Measurements from ENCODE around the gene PPP1R14D. TPM values are rescaled to one million over a fixed set of nuclear protein-coding genes. Genes with fewer than 3 reads are reported as not detected.
"Not testable (repeated sequence)": the region's sequence is repeated elsewhere in the genome, so short reads cannot be mapped to it uniquely, and the experiment has no call there.

PPP1R14D gene
- total RNA-seq, 2 experiments from 2014 or later: not detected

GRCh38 chr15:40861147-40861546 lies 32.6 kb upstream of the PPP1R14D start:
- not testable (repeated sequence) for H3K36me3 Mint-ChIP-seq (ENCODE audit: low read depth); H3K9me3 Mint-ChIP-seq; DNase-seq; H3K27me3 Mint-ChIP-seq; H3K27ac Mint-ChIP-seq; H3K4me3 Mint-ChIP-seq
- POLR2A ChIA-PET: interaction anchor here (0.7 to 0.8 kb wide), 2 partner anchors 31 to 909 kb away, joined by 3 read pairs; no protein-coding TSS in a partner anchor
- CTCF ChIA-PET: interaction anchor here (0.6 to 9.9 kb wide), 3 partner anchors 20 to 227 kb away, joined by 3 to 216 read pairs (median 34); no protein-coding TSS in a partner anchor
- H3K4me1 Mint-ChIP-seq: peaks cover 18% of the 10 kb centered on the region

GRCh38 chr15:40859206-40859851 lies 30.8 kb upstream of the PPP1R14D start:
- no peaks in the 10 kb centered on the region for H3K27me3 Mint-ChIP-seq
- H3K9me3 Mint-ChIP-seq: no peaks in the 10 kb centered on the region
- no peaks in the 10 kb centered on the region for H3K36me3 Mint-ChIP-seq (ENCODE audit: low read depth)
- H3K27ac Mint-ChIP-seq: no peak overlapping the region
- H3K4me1 Mint-ChIP-seq: peaks cover 18% of the 10 kb centered on the region
- H3K4me3 Mint-ChIP-seq: no peak overlapping the region
- ChIA-PET CTCF (interaction anchor here (0.5 to 9.9 kb wide), 26 partner anchors 10 to 372 kb away, joined by 3 to 216 read pairs (median 5); partner anchors contain the start of genes CHP1, DNAJC17, EXD1 and GCHFR), POLR2A (interaction anchor here (0.6 to 3.8 kb wide), 6 partner anchors 11 to 327 kb away, joined by 3 to 51 read pairs (median 4); partner anchors contain the start of genes SPINT1 and VPS18)
- DNase-seq: peak; percentile 86

GRCh38 chr15:40858706-40859105 lies 30.2 kb upstream of the PPP1R14D start:
- DNase-seq: no peak
- H3K9me3 Mint-ChIP-seq: no peaks in the 10 kb centered on the region
- CTCF ChIA-PET: interaction anchor here (0.5 to 9.9 kb wide), 31 partner anchors 9 to 1852 kb away, joined by 3 to 216 read pairs (median 4); partner anchors contain the start of genes CHP1, DNAJC17, EXD1 and GCHFR
- POLR2A ChIA-PET: interaction anchor here (0.6 to 3.8 kb wide), 9 partner anchors 11 to 334 kb away, joined by 3 to 51 read pairs (median 3); partner anchors contain the start of genes DNAJC17, SPINT1, VPS18 and ZFYVE19
- H3K27ac Mint-ChIP-seq: no peak overlapping the region
- H3K36me3 Mint-ChIP-seq (ENCODE audit: low read depth): no peaks in the 10 kb centered on the region
- H3K4me3 Mint-ChIP-seq: no peak overlapping the region
- peaks cover 18% of the 10 kb centered on the region for H3K4me1 Mint-ChIP-seq
- H3K27me3 Mint-ChIP-seq: no peaks in the 10 kb centered on the region

GRCh38 chr15:40857601-40858341 lies 29.3 kb upstream of the PPP1R14D start:
- DNase-seq: peak; percentile 84
- Mint-ChIP-seq H3K36me3 (ENCODE audit: low read depth) (no peaks in the 10 kb centered on the region), H3K27ac (no peak overlapping the region), H3K4me3 (no peak overlapping the region), H3K9me3 (no peaks in the 10 kb centered on the region), H3K4me1 (peaks cover 18% of the 10 kb centered on the region), H3K27me3 (no peaks in the 10 kb centered on the region)
- ChIA-PET POLR2A (interaction anchor here (0.6 to 3.8 kb wide), 11 partner anchors 10 to 335 kb away, joined by 3 to 51 read pairs (median 4); partner anchors contain the start of genes DNAJC17, PPP1R14D, SPINT1 and VPS18), CTCF (interaction anchor here (0.5 to 9.9 kb wide), 36 partner anchors 8 to 1853 kb away, joined by 3 to 216 read pairs (median 4); partner anchors contain the start of genes CHP1, DNAJC17, EXD1 and GCHFR)

GRCh38 chr15:40856746-40857145 lies 28.2 kb upstream of the PPP1R14D start:
- no peaks in the 10 kb centered on the region for H3K27me3 Mint-ChIP-seq
- no peak overlapping the region for H3K27ac Mint-ChIP-seq
- peaks cover 18% of the 10 kb centered on the region for H3K4me1 Mint-ChIP-seq
- DNase-seq: no peak
- ChIA-PET POLR2A (interaction anchor here (0.5 to 3.8 kb wide), 4 partner anchors 12 to 38 kb away, joined by 3 to 51 read pairs (median 4); partner anchors contain the start of genes PPP1R14D, SPINT1 and VPS18), CTCF (interaction anchor here (0.6 to 9.9 kb wide), 9 partner anchors 25 to 374 kb away, joined by 3 to 216 read pairs (median 10); partner anchors contain the start of genes CHP1 and EXD1)
- no peaks in the 10 kb centered on the region for H3K36me3 Mint-ChIP-seq (ENCODE audit: low read depth)
- no peak overlapping the region for H3K4me3 Mint-ChIP-seq
- no peaks in the 10 kb centered on the region for H3K9me3 Mint-ChIP-seq

DNA sequence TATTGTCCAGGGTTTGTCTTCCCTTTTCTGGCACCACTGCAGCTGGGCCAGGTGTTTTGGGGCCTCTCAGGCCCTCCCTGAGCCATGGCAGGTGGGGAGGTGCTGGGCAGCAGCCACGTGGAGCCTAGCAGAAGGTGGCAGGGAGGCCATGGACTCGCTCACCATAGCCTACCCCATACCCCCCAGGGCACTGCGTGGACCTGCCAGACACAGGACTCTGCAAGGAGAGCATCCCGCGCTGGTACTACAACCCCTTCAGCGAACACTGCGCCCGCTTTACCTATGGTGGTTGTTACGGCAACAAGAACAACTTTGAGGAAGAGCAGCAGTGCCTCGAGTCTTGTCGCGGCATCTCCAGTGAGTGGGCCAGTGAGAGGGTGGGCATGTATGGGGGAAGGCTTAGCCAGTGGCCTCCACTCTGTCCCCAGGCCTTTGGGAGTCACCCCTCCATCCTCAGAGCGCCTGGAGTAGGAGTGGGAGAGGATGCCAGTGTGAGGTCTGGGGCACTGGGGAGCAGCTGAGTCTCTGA lies 27.3 kb upstream of the PPP1R14D start:
- no peaks in the 10 kb centered on the region for H3K9me3 Mint-ChIP-seq
- ChIA-PET POLR2A (interaction anchor here (1.7 kb wide), 1 partner anchor 38 kb away, joined by 8 read pairs; the partner anchor contains the start of gene VPS18), CTCF (interaction anchor here (0.8 to 9.9 kb wide), 4 partner anchors 11 to 39 kb away, joined by 3 to 216 read pairs (median 9); partner anchors contain the start of gene VPS18)
- DNase-seq: no peak
- H3K27me3 Mint-ChIP-seq: peaks cover 1% of the 10 kb centered on the region
- H3K36me3 Mint-ChIP-seq (ENCODE audit: low read depth): no peaks in the 10 kb centered on the region
- no peak overlapping the region for H3K4me3 Mint-ChIP-seq
- no peak overlapping the region for H3K27ac Mint-ChIP-seq
- H3K4me1 Mint-ChIP-seq: peaks cover 18% of the 10 kb centered on the region

DNA sequence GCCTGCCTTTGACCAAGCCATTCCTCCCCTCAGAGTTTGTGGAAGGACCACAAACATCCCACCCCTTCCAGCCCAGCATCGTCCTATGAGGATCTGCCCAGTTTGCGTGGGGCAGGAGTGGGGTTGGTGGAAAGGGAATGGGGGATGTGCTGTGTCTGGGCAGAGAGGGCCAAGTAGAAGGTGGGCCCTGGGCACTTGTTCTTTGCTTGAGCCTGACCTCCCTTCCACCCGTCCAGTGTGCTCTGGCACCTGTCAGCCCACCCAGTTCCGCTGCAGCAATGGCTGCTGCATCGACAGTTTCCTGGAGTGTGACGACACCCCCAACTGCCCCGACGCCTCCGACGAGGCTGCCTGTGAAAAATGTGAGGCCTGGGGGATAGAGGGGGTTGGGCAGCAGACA lies 25.7 kb upstream of the PPP1R14D start:
- Mint-ChIP-seq H3K9me3 (no peaks in the 10 kb centered on the region), H3K4me1 (peaks cover 15% of the 10 kb centered on the region), H3K27ac (no peak overlapping the region), H3K4me3 (no peak overlapping the region), H3K36me3 (ENCODE audit: low read depth) (no peaks in the 10 kb centered on the region), H3K27me3 (peaks cover 1% of the 10 kb centered on the region)
- ChIA-PET CTCF (interaction anchor here (1.7 to 9.9 kb wide), 2 partner anchors 36 to 41 kb away, joined by 15 to 216 read pairs; partner anchors contain the start of gene VPS18), POLR2A (interaction anchor here (1.0 kb wide), 1 partner anchor 10 kb away, joined by 3 read pairs; the partner anchor contains the start of gene SPINT1)
- no peak for DNase-seq

DNA sequence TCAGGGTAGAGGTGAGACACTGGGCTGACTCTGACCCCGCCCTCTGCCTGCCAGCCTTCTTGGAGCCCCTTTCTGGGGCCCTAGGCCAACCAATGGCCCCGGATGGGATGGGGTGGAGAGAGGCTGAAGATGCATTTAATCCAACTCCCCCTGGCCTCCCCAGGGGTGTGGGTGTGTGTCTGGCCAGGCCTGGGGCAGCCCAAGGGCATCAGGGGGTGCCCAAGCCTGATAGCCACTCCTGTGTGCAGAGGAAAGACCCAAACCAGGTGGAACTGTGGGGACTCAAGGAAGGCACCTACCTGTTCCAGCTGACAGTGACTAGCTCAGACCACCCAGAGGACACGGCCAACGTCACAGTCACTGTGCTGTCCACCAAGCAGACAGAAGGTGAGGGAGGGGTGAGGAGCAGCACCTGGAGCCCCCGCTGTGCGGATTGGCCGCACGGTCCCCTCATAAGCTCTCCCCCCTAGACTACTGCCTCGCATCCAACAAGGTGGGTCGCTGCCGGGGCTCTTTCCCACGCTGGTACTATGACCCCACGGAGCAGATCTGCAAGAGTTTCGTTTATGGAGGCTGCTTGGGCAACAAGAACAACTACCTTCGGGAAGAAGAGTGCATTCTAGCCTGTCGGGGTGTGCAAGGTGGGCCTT lies 24.9 kb upstream of the PPP1R14D start:
- DNase-seq: no peak
- CTCF ChIA-PET: interaction anchor here (9.9 kb wide), 1 partner anchor 37 kb away, joined by 216 read pairs; no protein-coding TSS in a partner anchor
- no peak overlapping the region for H3K27ac Mint-ChIP-seq
- H3K4me3 Mint-ChIP-seq: no peak overlapping the region
- H3K27me3 Mint-ChIP-seq: peaks cover 1% of the 10 kb centered on the region
- H3K4me1 Mint-ChIP-seq: peaks cover 9% of the 10 kb centered on the region
- H3K36me3 Mint-ChIP-seq (ENCODE audit: low read depth): no peaks in the 10 kb centered on the region
- no peaks in the 10 kb centered on the region for H3K9me3 Mint-ChIP-seq
- POLR2A ChIA-PET: no interaction called here

GRCh38 chr15:40852529-40852928 lies 24.0 kb upstream of the PPP1R14D start:
- no peak overlapping the region for H3K27ac Mint-ChIP-seq
- H3K4me1 Mint-ChIP-seq: peaks cover 2% of the 10 kb centered on the region
- ChIA-PET CTCF (interaction anchor here (1.0 to 9.9 kb wide), 2 partner anchors 33 to 38 kb away, joined by 5 to 216 read pairs; no protein-coding TSS in a partner anchor), POLR2A (no interaction called here)
- no peaks in the 10 kb centered on the region for H3K9me3 Mint-ChIP-seq
- H3K4me3 Mint-ChIP-seq: no peak overlapping the region
- DNase-seq: no peak
- no peaks in the 10 kb centered on the region for H3K36me3 Mint-ChIP-seq (ENCODE audit: low read depth)
- peaks cover 1% of the 10 kb centered on the region for H3K27me3 Mint-ChIP-seq

DNA sequence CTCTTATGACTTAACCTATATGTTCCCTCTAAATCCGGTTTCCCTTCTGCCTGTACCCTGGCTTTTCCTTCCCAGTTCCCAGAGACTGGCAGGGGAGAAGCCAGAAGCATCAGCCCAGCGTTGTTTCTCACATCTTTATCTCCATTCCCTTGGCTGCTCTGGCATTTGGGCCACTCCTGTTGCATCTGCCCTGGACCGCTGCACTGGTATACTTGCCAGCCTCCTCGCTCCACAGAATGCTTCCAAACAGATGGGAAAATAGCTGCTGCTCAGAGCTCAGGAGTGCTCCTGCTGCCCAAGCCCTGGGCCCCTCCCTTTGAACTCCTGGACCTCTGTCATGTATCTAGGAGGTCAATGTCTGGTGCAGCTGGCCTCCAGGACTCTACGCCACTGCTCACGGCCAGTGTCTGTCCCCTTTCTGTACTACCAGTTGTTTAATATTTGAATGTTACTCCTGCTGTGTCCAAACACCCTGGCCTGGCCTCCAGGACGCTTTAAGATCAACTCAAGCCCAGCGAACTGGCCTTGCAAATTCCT lies 22.1 kb upstream of the PPP1R14D start:
- no peaks in the 10 kb centered on the region for H3K9me3 Mint-ChIP-seq

GRCh38 chr15:40847223-40847961 lies 18.9 kb upstream of the PPP1R14D start:
- Mint-ChIP-seq H3K9me3 (no peaks in the 10 kb centered on the region), H3K27me3 (peaks cover 18% of the 10 kb centered on the region), H3K4me3 (no peak overlapping the region), H3K4me1 (peaks cover 24% of the 10 kb centered on the region), H3K36me3 (ENCODE audit: low read depth) (no peaks in the 10 kb centered on the region), H3K27ac (no peak overlapping the region)
- ChIA-PET POLR2A (no interaction called here), CTCF (interaction anchor here (0.5 to 1.7 kb wide), 2 partner anchors 11 to 1938 kb away, joined by 3 to 13 read pairs; no protein-coding TSS in a partner anchor)
- no peak for DNase-seq

More for the DNA sequence above, 22.1 kb upstream of the PPP1R14D start:
- CTCF ChIA-PET: interaction anchor here (2.3 kb wide), 1 partner anchor 8 kb away, joined by 22 read pairs; no protein-coding TSS in a partner anchor
- POLR2A ChIA-PET: no interaction called here
- Mint-ChIP-seq H3K36me3 (ENCODE audit: low read depth) (no peaks in the 10 kb centered on the region), H3K4me1 (peaks cover 12% of the 10 kb centered on the region), H3K4me3 (no peak overlapping the region), H3K27ac (no peak overlapping the region), H3K27me3 (peaks cover 3% of the 10 kb centered on the region)
- no peak for DNase-seq
